Mesothelial cell of epicardium (in vitro differentiated cells): ENCODE measurements around the gene TSHZ2. TPM values are rescaled to one million over a fixed set of nuclear protein-coding genes. Genes with fewer than 3 reads are reported as not detected.

Experiments
- DNase-seq, 2 experiments: peaks; one replicate each; pipeline ENCODE4 v3.0.0; 2021; ENCODE audit warnings: low spot score in 2 of 2; ENCODE audit not compliant: unreplicated experiment in 2 of 2
- H3K27ac Mint-ChIP-seq: 2 replicates; pipeline ENCODE4 v1.8.0; 2021; ENCODE audit warnings: mixed read lengths
- H3K27me3 Mint-ChIP-seq: 2 replicates; pipeline ENCODE4 v1.8.0; 2021; ENCODE audit warnings: low read depth, mixed read lengths
- H3K36me3 Mint-ChIP-seq: 2 replicates; pipeline ENCODE4 v1.8.0; 2021; ENCODE audit warnings: mixed read lengths
- H3K4me1 Mint-ChIP-seq: 2 replicates; pipeline ENCODE4 v1.8.0; 2021; ENCODE audit warnings: mixed read lengths
- H3K4me3 Mint-ChIP-seq: 2 replicates; pipeline ENCODE4 v1.8.0; 2021; ENCODE audit warnings: mild to moderate bottlenecking, moderate library complexity, mixed read lengths
- H3K9me3 Mint-ChIP-seq: 2 replicates; pipeline ENCODE4 v1.8.0; 2021; ENCODE audit warnings: mixed read lengths
- total RNA-seq: library from RNA; stranded (reverse); gene quantifications from 3 replicates; pipeline ENCODE4 v1.2.1, GENCODE V29; 2021
- TF ChIP-seq, protein P1 (sequence below): fragments of 200-600 bp; sonication (generic); IDR thresholded peaks from one replicate; pipeline ENCODE4 v1.5.0; 2021; ENCODE audit warnings: antibody characterized with exemption; ENCODE audit not compliant: unreplicated experiment

TSHZ2 gene
- total RNA-seq, 1 donor from 2014 or later, result 28.8 TPM

DNA sequence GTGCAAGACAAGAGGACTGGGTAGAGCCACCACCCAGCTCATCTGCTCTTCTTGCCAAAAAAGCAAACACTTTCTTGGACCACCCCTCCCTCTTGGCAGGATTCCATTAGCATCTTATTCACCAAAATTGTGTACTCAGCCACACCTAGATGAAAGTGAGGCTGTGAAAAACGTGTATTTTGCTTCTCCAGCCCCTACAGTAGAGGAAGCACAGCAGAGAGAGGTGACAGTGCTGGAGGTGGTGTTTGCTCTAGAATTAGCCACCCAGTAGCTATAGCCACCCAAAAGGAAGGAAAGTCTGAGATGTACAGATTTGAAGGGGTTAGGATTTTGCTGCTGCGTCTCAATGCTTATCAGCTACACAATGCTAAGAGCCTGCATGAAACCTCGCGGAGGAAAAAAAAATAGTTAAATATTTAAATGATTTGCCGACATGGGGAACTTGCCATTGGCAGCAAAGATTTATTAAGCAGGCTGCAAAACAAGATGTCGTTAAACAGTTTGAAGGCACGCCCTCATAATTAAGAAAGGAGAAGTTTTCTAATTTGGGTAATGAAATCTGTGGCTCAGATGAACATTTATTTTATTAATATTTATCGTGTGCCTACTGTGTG, 334.1 kb downstream of the TSHZ2 start:
- no peak overlapping the region for H3K27ac Mint-ChIP-seq
- H3K4me1 Mint-ChIP-seq, result peaks cover 6% of the 10 kb centered on the region
- H3K9me3 Mint-ChIP-seq, result no peaks in the 10 kb centered on the region
- no peak for DNase-seq
- TF ChIP-seq, protein P1, sequence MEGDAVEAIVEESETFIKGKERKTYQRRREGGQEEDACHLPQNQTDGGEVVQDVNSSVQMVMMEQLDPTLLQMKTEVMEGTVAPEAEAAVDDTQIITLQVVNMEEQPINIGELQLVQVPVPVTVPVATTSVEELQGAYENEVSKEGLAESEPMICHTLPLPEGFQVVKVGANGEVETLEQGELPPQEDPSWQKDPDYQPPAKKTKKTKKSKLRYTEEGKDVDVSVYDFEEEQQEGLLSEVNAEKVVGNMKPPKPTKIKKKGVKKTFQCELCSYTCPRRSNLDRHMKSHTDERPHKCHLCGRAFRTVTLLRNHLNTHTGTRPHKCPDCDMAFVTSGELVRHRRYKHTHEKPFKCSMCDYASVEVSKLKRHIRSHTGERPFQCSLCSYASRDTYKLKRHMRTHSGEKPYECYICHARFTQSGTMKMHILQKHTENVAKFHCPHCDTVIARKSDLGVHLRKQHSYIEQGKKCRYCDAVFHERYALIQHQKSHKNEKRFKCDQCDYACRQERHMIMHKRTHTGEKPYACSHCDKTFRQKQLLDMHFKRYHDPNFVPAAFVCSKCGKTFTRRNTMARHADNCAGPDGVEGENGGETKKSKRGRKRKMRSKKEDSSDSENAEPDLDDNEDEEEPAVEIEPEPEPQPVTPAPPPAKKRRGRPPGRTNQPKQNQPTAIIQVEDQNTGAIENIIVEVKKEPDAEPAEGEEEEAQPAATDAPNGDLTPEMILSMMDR, result no peak
- H3K36me3 Mint-ChIP-seq, result peaks cover 3% of the 10 kb centered on the region
- H3K4me3 Mint-ChIP-seq, result no peak overlapping the region
- H3K27me3 Mint-ChIP-seq, result no peaks in the 10 kb centered on the region

DNA sequence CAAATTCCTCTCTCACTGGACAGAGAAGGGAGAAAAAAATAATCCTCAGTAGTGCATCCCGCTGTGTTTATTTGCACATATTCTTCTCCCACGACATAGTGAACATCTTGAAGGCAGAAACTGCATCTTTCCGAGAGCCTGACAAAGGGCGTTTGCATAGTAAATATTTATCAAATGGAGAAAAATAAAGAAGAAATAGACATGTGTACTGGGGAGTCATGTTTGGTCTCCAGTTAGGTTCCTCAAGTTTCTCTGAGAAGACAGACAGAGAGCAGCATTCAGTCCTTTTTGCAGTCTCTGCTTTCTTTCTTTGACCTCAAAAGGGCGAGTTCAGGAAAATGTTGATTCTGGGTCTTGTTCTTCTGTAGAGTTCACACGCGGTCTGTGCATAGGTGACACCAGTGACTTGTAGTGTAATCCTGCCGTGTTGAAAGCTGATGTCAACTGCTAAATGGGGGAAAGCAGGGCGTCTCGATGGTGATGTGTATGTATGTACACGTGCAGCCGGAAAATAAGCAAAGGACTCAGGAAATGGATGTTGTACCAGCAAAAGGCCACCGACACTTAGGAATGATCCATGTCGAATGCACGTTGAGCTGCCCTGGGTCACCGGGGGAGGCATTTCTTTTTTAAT, 335.9 kb downstream of the TSHZ2 start:
- H3K4me1 Mint-ChIP-seq, result peaks cover 7% of the 10 kb centered on the region
- H3K27me3 Mint-ChIP-seq, result no peaks in the 10 kb centered on the region
- peaks cover 3% of the 10 kb centered on the region for H3K36me3 Mint-ChIP-seq
- DNase-seq, result no peak
- H3K27ac Mint-ChIP-seq, result no peak overlapping the region
- H3K4me3 Mint-ChIP-seq, result no peak overlapping the region
- TF ChIP-seq, protein P1, result no peak
- no peaks in the 10 kb centered on the region for H3K9me3 Mint-ChIP-seq

DNA sequence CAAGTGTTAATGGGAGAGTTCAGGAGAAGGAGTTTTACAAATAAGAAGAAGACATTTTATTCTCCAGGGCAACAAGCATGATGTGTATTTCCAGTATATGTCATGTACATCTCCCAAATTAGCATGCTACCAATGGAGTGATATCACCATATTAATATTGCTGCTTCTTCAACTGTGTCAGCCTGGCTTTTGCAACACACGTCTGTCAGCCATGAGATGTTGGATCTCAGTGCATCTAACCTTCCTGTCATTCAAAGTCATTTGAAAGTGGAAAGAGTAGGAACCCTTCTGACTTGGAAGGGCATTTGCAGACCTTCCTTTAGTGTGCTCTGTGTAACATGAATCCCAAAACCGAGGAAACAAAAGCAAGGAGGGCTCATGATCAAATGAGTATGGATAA, 337.4 kb downstream of the TSHZ2 start:
- DNase-seq, result no peak
- Mint-ChIP-seq H3K27ac (no peak overlapping the region), H3K27me3 (no peaks in the 10 kb centered on the region), H3K9me3 (no peaks in the 10 kb centered on the region), H3K36me3 (peaks cover 3% of the 10 kb centered on the region), H3K4me1 (peaks cover 9% of the 10 kb centered on the region), H3K4me3 (no peak overlapping the region)
- TF ChIP-seq, protein P1, result no peak

DNA sequence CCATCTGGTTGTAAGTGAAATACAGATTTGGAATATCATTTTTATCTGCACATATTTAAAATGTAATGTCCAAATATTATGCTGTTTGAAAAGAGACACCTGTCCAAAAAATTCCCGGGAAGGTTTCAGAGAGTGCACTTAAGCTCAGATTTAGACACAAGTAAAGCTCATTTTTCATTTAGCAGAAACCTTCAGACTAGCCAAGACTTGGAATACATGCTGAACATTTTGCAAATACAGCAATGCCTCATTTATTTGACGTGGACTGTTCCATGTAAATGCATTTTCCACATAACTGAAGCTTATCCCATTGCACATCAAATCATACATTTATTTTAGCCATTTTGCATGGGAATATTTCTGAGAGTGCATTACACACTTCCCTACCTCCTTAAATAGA, 340.8 kb downstream of the TSHZ2 start:
- Mint-ChIP-seq H3K4me3 (no peak overlapping the region), H3K9me3 (no peaks in the 10 kb centered on the region), H3K27ac (no peak overlapping the region), H3K27me3 (no peaks in the 10 kb centered on the region), H3K4me1 (peaks cover 13% of the 10 kb centered on the region), H3K36me3 (peaks cover 3% of the 10 kb centered on the region)
- TF ChIP-seq, protein P1, result no peak
- DNase-seq, result no peak

DNA sequence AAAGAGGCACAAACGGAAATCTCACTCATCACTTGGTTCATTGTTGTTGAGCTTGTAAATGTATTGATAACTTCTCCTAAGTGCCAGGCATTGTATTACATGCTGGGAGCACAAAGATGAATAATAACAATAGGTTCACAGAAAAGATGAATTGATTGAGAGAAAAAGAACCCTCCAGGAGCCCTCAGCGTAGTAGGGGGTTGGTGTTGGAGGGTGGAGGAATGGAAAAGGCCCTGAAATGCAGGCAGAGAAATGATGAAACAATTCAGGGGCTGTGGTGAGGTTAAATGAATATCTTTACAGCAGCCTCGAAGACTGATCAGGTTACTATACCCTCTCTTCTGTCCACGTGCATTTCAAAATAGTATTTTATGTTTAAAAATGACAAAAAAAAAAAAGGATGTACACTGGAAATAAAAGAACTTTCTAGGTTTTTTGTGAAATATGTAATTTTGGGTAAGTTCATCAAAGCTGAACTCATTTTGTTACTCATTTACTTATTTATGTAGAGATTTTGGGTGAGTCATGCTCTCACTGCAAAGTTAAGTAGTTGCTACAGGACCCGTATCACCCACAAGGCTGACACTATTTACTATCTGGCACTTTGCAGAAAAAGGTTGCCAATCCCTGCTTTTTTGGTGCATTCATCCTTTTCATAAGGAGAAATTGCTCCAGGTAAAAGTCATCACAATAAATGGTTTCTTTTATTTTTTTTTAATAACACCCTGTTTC, 344.2 kb downstream of the TSHZ2 start:
- Mint-ChIP-seq H3K27ac (no peak overlapping the region), H3K27me3 (no peaks in the 10 kb centered on the region), H3K9me3 (peaks cover 8% of the 10 kb centered on the region), H3K36me3 (peaks cover 2% of the 10 kb centered on the region), H3K4me3 (no peak overlapping the region), H3K4me1 (peaks cover 13% of the 10 kb centered on the region)
- TF ChIP-seq, protein P1, result no peak
- no peak for DNase-seq
